GM21515 (cell line): ENCODE results near the gene SRSF3.
"Not testable (repeated sequence)": the region's sequence is repeated elsewhere in the genome, so short reads cannot be mapped to it uniquely, and the experiment has no call there.

ENCODE experiments used
- ATAC-seq: cut with Tn5 transposase; IDR thresholded peaks from one replicate; pipeline ENCODE4 v1.9.1; 2021; ENCODE audit not compliant: unreplicated experiment

SRSF3 gene

DNA sequence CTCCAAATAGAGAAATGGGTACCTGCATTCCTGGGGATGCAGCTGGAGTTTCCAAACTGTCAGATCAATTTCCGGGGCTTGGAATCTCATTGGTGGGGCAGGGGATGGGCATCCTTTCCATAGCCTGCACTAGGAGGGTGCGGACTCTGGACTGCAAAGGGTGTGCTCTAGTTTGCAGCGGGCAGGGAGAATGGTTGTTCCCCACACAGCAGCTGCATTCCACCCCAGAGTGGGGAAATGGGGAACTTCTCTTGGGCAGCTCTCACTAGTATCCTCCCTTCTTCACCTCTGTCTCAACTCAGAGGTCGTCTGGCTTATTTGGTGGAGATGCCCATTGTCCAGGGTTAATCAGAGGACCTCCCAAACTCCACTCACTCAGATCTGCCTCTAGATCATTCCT is 49.8 kb downstream of the SRSF3 start:
- no peak for ATAC-seq

GRCh38 chr6:36649086-36649485 is 54.9 kb downstream of the SRSF3 start:
- no peak for ATAC-seq

GRCh38 chr6:36649701-36650484 is 55.7 kb downstream of the SRSF3 start:
- ATAC-seq: no peak

DNA sequence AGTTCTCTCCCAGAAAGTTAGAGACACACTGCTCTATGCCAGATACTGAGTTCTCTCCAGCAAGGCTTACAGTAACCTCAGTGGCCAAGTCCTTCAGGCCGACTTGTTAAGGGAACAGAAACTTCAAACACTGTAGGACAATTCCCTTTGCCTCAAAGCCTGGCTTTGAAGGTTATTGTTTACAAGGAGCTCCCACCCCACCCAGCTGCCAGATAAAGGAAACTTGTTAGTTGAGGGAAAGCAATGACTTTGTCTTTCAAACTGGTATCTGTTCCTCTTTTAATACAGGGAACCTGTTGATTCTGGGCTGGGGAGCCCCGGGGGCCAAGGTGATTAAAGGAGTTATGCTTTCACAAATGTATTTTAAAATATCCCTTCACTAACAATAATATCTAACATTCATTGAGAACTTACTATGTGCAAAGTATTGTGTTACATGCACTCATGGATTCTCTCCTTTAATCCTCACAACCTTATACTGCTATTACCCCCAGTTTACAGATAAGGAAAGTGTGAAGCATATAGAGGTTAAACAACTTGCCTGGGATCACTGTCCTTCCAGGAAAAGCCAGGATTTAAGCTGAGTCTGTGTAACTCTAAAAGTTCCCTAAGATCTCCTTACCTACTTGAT is 56.8 kb downstream of the SRSF3 start:
- ATAC-seq: no peak

DNA sequence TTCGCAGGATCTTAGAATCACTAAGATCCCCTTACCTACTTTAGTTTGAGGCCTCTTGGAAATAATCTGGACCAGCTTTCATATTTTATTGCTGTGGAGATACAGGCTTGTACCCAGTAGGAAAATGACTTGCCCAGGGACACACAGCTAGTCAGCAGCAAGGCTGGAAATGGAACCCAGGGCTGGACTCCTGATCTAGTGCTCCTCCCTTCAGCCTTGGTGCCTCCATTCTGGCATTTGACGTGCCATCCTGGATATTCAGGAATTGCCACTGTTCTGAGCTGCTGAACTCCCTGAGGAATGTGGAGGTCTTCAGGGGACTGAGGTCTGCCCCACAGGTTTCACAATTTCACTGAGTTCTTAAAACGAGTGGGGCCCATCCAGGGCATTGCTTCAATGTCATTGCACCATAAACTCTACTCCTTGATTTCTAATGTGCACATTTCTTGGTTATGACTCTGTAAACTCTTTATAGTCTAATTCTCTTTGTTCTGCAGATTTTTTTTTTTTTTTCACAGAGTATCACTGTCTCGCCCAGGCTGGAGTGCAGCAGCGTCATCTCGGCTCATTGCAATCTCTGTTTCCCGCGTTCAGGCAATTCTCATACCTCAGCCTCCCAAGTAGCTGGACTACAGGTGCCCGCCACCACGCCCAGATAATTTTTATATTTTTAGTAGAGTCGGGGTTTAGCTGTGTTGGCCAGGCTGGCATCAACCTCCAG is 57.7 kb downstream of the SRSF3 start:
- no peak for ATAC-seq

DNA sequence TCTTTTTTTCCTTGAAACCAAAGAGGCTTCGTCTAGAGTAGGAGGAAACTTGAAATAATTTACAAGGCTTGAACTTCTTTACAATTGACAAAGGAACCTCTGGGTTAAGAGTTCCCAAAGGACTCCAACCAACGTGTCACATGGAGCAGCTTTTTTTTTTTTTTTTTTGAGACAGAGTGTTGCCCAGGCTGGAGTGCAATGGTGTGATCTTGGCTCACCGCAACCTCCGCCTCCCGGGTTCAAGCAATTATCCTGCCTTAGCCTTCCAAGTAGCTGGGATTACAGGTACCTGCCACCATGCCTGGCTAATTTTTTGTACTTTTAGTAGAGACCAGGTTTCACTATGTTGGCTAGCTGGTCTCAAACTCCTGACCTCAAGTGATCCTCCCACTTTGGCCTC is 60.3 kb downstream of the SRSF3 start:
- ATAC-seq: not testable (repeated sequence)
